Skeletal muscle cell (primary cell): ENCODE results near the gene NLGN1.

ENCODE experiments used
- DNase-seq: peaks from one replicate; pipeline ENCODE4 v3.0.0-alpha.2; 2010; ENCODE audit warnings: low read depth
- H3K4me3 ChIP-seq: 2 replicates; pipeline ENCODE4 v1.5.1; 2011; ENCODE audit warnings: low read depth, mild to moderate bottlenecking, control low read depth, low read length, moderate library complexity

Gene NLGN1

GRCh38 chr3:173992416-173992815 lies 594.9 kb downstream of the NLGN1 start:
- no peak for DNase-seq
- no peak overlapping the region for H3K4me3 ChIP-seq

- peak; percentile 33 for DNase-seq
- no peak overlapping the region for H3K4me3 ChIP-seq
These were observed 595.8 kb downstream of the NLGN1 start for GRCh38 chr3:173993299-173993698.

- no peak for DNase-seq
- no peak overlapping the region for H3K4me3 ChIP-seq
These were observed 603.1 kb downstream of the NLGN1 start for GRCh38 chr3:174000675-174001074.

- H3K4me3 ChIP-seq = no peak overlapping the region
These were observed 605.0 kb downstream of the NLGN1 start for GRCh38 chr3:174002543-174002942.

GRCh38 chr3:174010907-174011306 lies 613.4 kb downstream of the NLGN1 start:
- no peak overlapping the region for H3K4me3 ChIP-seq
- DNase-seq = no peak

More at GRCh38 chr3:174002543-174002942, 605.0 kb downstream of the NLGN1 start:
- no peak for DNase-seq

GRCh38 chr3:174016186-174016585 lies 618.6 kb downstream of the NLGN1 start:
- H3K4me3 ChIP-seq = no peak overlapping the region
- peak; percentile 72 for DNase-seq

- H3K4me3 ChIP-seq = no peak overlapping the region
- no peak for DNase-seq
These were observed 622.6 kb downstream of the NLGN1 start for GRCh38 chr3:174020156-174020555.

GRCh38 chr3:174023421-174023820 lies 625.9 kb downstream of the NLGN1 start:
- DNase-seq = no peak
- H3K4me3 ChIP-seq = no peak overlapping the region

GRCh38 chr3:174028673-174029072 lies 631.1 kb downstream of the NLGN1 start:
- DNase-seq = no peak
- no peak overlapping the region for H3K4me3 ChIP-seq

- H3K4me3 ChIP-seq = no peak overlapping the region
- no peak for DNase-seq
These were observed 637.9 kb downstream of the NLGN1 start for GRCh38 chr3:174035328-174035886.

- DNase-seq = no peak
- H3K4me3 ChIP-seq = no peak overlapping the region
These were observed 648.8 kb downstream of the NLGN1 start for GRCh38 chr3:174046311-174046710.

GRCh38 chr3:174049472-174049871 lies 651.9 kb downstream of the NLGN1 start:
- no peak for DNase-seq
- no peak overlapping the region for H3K4me3 ChIP-seq

- no peak for DNase-seq
- no peak overlapping the region for H3K4me3 ChIP-seq
These were observed 653.6 kb downstream of the NLGN1 start for GRCh38 chr3:174051191-174051590.

- no peak for DNase-seq
- H3K4me3 ChIP-seq = no peak overlapping the region
These were observed 661.3 kb downstream of the NLGN1 start for GRCh38 chr3:174058804-174059203.

- no peak for DNase-seq
- H3K4me3 ChIP-seq = no peak overlapping the region
These were observed 662.9 kb downstream of the NLGN1 start for GRCh38 chr3:174060431-174060830.

GRCh38 chr3:174061162-174061561 lies 663.6 kb downstream of the NLGN1 start:
- no peak overlapping the region for H3K4me3 ChIP-seq
- DNase-seq = no peak

GRCh38 chr3:174061731-174062130 lies 664.2 kb downstream of the NLGN1 start:
- no peak overlapping the region for H3K4me3 ChIP-seq
- no peak for DNase-seq

GRCh38 chr3:174062923-174063322 lies 665.4 kb downstream of the NLGN1 start:
- no peak for DNase-seq
- no peak overlapping the region for H3K4me3 ChIP-seq

GRCh38 chr3:174068035-174068434 lies 670.5 kb downstream of the NLGN1 start:
- no peak overlapping the region for H3K4me3 ChIP-seq

GRCh38 chr3:174072675-174073074 lies 675.1 kb downstream of the NLGN1 start:
- DNase-seq = no peak
- H3K4me3 ChIP-seq = no peak overlapping the region

More at GRCh38 chr3:174068035-174068434, 670.5 kb downstream of the NLGN1 start:
- no peak for DNase-seq

- H3K4me3 ChIP-seq = no peak overlapping the region
- DNase-seq = no peak
These were observed 686.2 kb downstream of the NLGN1 start for GRCh38 chr3:174083706-174084105.

- DNase-seq = no peak
- H3K4me3 ChIP-seq = no peak overlapping the region
These were observed 692.0 kb downstream of the NLGN1 start for GRCh38 chr3:174089592-174089991.
